GM21619 (cell line): ENCODE measurements around the gene PTGDR.

Source experiments
- ATAC-seq: cut with Tn5 transposase; IDR thresholded peaks from one replicate; pipeline ENCODE4 v1.9.1; 2021; ENCODE audit not compliant: unreplicated experiment

The PTGDR gene

GRCh38 chr14:52307905-52308304 is 40.4 kb downstream of the PTGDR start:
- ATAC-seq: no peak

GRCh38 chr14:52310541-52310940 is 43.0 kb downstream of the PTGDR start:
- ATAC-seq: no peak

GRCh38 chr14:52312931-52313355 is 45.4 kb downstream of the PTGDR start:
- ATAC-seq: no peak

- ATAC-seq: no peak
These were observed 46.0 kb downstream of the PTGDR start for GRCh38 chr14:52313462-52313861.

GRCh38 chr14:52313903-52314594 is 46.6 kb downstream of the PTGDR start, which contains the start of gene PTGER2:
PTGER2 (plus strand) TSS chr14:52314312; CDS start chr14:52314549, 237 bp downstream.
- peak; percentile 56 for ATAC-seq

- peak; percentile 29 for ATAC-seq
These were observed 47.3 kb downstream of the PTGDR start for GRCh38 chr14:52314595-52315354.

- ATAC-seq: no peak
These were observed 47.8 kb downstream of the PTGDR start for GRCh38 chr14:52315355-52315718.

GRCh38 chr14:52318062-52318461 is 50.6 kb downstream of the PTGDR start:
- no peak for ATAC-seq

- ATAC-seq: no peak
These were observed 51.5 kb downstream of the PTGDR start for GRCh38 chr14:52318826-52319645.

GRCh38 chr14:52319919-52320318 is 52.4 kb downstream of the PTGDR start:
- ATAC-seq: no peak

GRCh38 chr14:52325126-52325525 is 57.6 kb downstream of the PTGDR start:
- ATAC-seq: peak; percentile 97

GRCh38 chr14:52325630-52326029 is 58.1 kb downstream of the PTGDR start:
- ATAC-seq: no peak
